Mucosa of stomach (tissue), 1 donor: ENCODE measurements around the gene MYO9B.

ENCODE experiments used
- H3K27me3 ChIP-seq: one replicate; pipeline ENCODE4 v1.7.0; 2013; ENCODE audit warnings: mild to moderate bottlenecking, low read length; ENCODE audit not compliant: control insufficient read depth, insufficient read depth
- H3K36me3 ChIP-seq: one replicate; pipeline ENCODE4 v1.7.0; 2013; ENCODE audit warnings: low read length; ENCODE audit not compliant: control insufficient read depth, insufficient read depth
- H3K4me1 ChIP-seq: one replicate; pipeline ENCODE4 v1.7.0; 2013; ENCODE audit warnings: mild to moderate bottlenecking, low read length; ENCODE audit not compliant: control insufficient read depth, insufficient read depth
- H3K4me3 ChIP-seq: one replicate; pipeline ENCODE4 v1.7.0; 2013; ENCODE audit warnings: low read length
- H3K9ac ChIP-seq: one replicate; pipeline ENCODE4 v1.7.0; 2013; ENCODE audit warnings: mild to moderate bottlenecking, low read length, moderate library complexity
- H3K9me3 ChIP-seq: one replicate; pipeline ENCODE4 v1.7.0; 2013; ENCODE audit warnings: mild to moderate bottlenecking, low read length, moderate library complexity; ENCODE audit not compliant: control insufficient read depth
- donor health status: Pancreatic carcinoma.

The MYO9B gene

GRCh38 chr19:17045907-17046502 is 29.6 kb upstream of the MYO9B start:
- no peak overlapping the region for H3K4me3 ChIP-seq
- no peaks in the 10 kb centered on the region for H3K27me3 ChIP-seq
- H3K36me3 ChIP-seq = no peaks in the 10 kb centered on the region
- no peaks in the 10 kb centered on the region for H3K9me3 ChIP-seq
- H3K9ac ChIP-seq = no peak overlapping the region
- peaks cover 21% of the 10 kb centered on the region for H3K4me1 ChIP-seq

- H3K36me3 ChIP-seq = peaks cover under 1% of the 10 kb centered on the region
- H3K4me3 ChIP-seq = no peak overlapping the region
- H3K4me1 ChIP-seq = peaks cover 12% of the 10 kb centered on the region
These were observed 26.6 kb upstream of the MYO9B start for GRCh38 chr19:17048885-17049453.

DNA sequence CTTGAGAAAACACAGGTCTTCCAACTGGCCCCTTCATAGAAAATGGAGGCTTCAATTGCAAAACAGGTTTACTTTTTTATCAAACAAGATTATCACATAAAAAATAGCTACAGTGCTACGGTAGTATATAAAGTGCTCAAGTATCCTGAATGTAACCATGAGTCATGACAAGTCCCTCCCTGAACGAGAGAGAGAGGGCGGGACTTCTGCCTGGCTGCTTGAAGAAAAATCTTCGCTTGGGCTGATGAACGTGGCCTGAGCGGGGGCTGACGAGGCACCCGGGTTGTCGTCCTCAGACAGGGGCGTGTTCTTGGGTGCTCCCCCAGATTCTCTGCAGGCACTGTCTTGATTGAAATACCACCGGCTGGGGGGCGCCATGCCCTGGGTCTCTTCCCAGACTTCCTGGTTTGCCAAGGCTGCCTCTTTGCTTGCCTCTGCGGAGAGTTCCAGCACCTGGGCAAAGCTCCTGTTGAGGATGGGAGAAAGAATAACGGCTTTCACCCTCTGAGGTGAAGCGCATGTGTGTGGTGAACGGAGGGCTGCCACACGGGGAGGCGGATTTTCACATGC is 25.8 kb upstream of the MYO9B start:
- Histone ChIP-seq H3K9ac (peak overlapping the region; percentile 37), H3K4me1 (peaks cover 12% of the 10 kb centered on the region), H3K36me3 (peaks cover 3% of the 10 kb centered on the region), H3K4me3 (no peak overlapping the region), H3K27me3 (no peaks in the 10 kb centered on the region), H3K9me3 (no peaks in the 10 kb centered on the region)

More at GRCh38 chr19:17048885-17049453, 26.6 kb upstream of the MYO9B start:
- Histone ChIP-seq H3K9ac (no peak overlapping the region), H3K27me3 (no peaks in the 10 kb centered on the region), H3K9me3 (no peaks in the 10 kb centered on the region)

GRCh38 chr19:17052439-17052838 is 23.1 kb upstream of the MYO9B start:
- Histone ChIP-seq H3K9me3 (no peaks in the 10 kb centered on the region), H3K4me1 (peaks cover 12% of the 10 kb centered on the region), H3K27me3 (no peaks in the 10 kb centered on the region), H3K9ac (no peak overlapping the region), H3K36me3 (peaks cover 3% of the 10 kb centered on the region), H3K4me3 (no peak overlapping the region)

DNA sequence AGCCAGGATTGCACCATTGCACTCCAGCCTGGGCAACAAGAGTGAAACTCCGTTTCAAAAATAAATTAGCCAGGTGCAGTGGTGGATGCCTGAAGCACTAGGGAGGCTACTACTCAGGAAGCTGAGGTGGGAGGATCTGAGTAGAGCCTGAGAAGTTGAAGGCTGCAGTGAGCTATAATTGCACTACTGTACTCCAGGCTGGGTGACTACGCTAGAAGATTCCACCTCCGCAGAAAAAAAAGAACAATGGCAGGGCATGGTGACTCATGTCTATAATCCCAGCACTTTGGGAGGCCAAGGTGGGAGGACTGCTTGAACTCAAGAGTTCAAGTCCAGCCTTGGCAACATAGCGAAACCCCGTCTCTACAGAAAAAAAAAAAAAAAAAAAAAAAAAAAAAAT is 20.8 kb upstream of the MYO9B start:
- peaks cover 3% of the 10 kb centered on the region for H3K36me3 ChIP-seq

GRCh38 chr19:17055636-17056035 is 19.9 kb upstream of the MYO9B start:
- H3K36me3 ChIP-seq = peaks cover 3% of the 10 kb centered on the region

More for the DNA sequence above, 20.8 kb upstream of the MYO9B start:
- Histone ChIP-seq H3K4me3 (no peak overlapping the region), H3K9me3 (no peaks in the 10 kb centered on the region), H3K27me3 (no peaks in the 10 kb centered on the region), H3K9ac (no peak overlapping the region), H3K4me1 (peaks cover 5% of the 10 kb centered on the region)

GRCh38 chr19:17058236-17058635 is 17.3 kb upstream of the MYO9B start:
- no peaks in the 10 kb centered on the region for H3K9me3 ChIP-seq
- H3K4me1 ChIP-seq = no peaks in the 10 kb centered on the region
- no peak overlapping the region for H3K4me3 ChIP-seq
- no peaks in the 10 kb centered on the region for H3K27me3 ChIP-seq
- H3K36me3 ChIP-seq = peaks cover 3% of the 10 kb centered on the region
- H3K9ac ChIP-seq = no peak overlapping the region

More at GRCh38 chr19:17055636-17056035, 19.9 kb upstream of the MYO9B start:
- Histone ChIP-seq H3K9me3 (no peaks in the 10 kb centered on the region), H3K4me1 (no peaks in the 10 kb centered on the region), H3K9ac (no peak overlapping the region), H3K4me3 (no peak overlapping the region), H3K27me3 (no peaks in the 10 kb centered on the region)

DNA sequence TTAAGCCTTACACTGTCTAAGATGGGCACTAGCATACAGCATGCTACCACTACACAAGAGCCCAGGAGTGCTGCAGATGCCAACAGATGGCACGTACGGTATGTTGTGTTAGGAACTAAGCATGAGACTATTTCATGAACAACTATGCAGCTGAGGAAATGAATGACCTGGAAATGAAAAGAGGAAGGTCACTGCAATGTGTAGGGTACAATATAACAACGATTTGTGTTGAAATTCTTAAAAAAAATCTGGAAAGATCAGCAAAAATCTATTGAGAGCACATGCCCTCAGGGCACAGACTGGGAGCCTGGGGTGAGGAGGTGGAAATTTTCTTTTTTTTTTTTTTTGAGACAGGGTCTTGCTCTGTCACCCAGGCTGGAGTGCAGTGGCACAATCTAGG is 14.8 kb upstream of the MYO9B start:
- Histone ChIP-seq H3K36me3 (no peaks in the 10 kb centered on the region), H3K9me3 (no peaks in the 10 kb centered on the region), H3K4me3 (no peak overlapping the region), H3K4me1 (no peaks in the 10 kb centered on the region), H3K27me3 (no peaks in the 10 kb centered on the region), H3K9ac (no peak overlapping the region)

DNA sequence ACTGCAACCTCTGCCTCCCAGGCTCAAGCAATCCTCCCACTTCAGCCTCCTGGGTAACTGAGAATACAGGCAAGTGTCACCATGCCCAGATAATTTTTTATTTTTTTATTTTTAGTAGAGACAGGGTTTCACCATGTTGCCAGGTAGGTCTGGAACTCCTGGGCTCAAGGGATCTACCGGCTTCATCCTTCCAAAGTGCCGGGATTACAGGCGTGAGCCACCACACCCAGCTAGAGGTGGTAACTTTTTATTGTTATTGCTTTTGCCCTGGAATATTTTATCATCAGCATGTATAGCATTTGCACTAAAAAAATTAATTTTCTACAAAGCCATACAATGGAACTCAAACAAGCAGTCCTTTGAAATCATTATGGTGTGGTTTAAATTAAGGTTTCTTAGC is 14.4 kb upstream of the MYO9B start:
- no peaks in the 10 kb centered on the region for H3K4me1 ChIP-seq
- no peaks in the 10 kb centered on the region for H3K9me3 ChIP-seq
- H3K4me3 ChIP-seq = no peak overlapping the region
- no peak overlapping the region for H3K9ac ChIP-seq
- no peaks in the 10 kb centered on the region for H3K27me3 ChIP-seq
- no peaks in the 10 kb centered on the region for H3K36me3 ChIP-seq

DNA sequence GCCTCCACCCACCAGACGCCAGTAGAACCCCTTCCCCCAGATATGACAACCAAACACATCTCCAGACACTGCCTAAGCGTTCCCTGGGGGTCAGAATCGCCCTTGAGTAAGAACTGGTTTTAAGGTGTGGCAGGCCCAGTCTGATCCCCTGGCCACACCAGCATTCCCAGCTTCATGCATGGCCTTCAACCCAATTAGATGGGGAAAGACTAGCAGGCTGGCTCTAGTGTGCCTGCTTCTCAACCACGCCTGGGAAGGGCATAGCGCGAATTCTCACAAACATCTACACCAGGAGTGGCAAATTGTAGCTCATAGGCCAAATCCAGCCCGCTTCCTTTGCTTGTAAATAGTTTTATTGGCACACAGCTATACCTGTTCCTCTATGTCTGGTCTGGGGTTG is 13.9 kb upstream of the MYO9B start:
- H3K4me1 ChIP-seq = no peaks in the 10 kb centered on the region
- no peak overlapping the region for H3K4me3 ChIP-seq
- H3K27me3 ChIP-seq = no peaks in the 10 kb centered on the region
- H3K9ac ChIP-seq = no peak overlapping the region
- no peaks in the 10 kb centered on the region for H3K9me3 ChIP-seq
- H3K36me3 ChIP-seq = no peaks in the 10 kb centered on the region

GRCh38 chr19:17063428-17063827 is 12.1 kb upstream of the MYO9B start:
- Histone ChIP-seq H3K27me3 (no peaks in the 10 kb centered on the region), H3K36me3 (no peaks in the 10 kb centered on the region), H3K4me3 (no peak overlapping the region), H3K9me3 (no peaks in the 10 kb centered on the region), H3K9ac (no peak overlapping the region), H3K4me1 (no peaks in the 10 kb centered on the region)

DNA sequence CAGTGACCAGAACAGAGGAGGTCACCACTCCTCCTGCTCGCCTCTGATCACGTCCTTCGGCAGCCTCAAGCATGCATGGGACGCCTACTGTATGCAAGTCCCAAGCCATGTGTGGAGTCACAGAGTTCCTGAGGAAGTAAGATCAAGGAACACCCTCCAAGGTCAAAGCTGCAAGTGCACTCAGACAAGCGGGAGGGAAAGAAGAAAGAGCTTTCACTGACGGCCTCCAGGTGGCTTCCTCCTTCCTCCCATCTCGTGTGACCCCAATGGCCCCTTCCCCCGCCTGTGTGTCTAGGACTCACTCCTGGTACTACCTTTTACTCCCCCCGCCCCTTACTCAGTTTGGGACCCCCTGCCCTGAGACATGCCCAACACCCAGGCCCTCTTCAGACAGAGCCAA is 6.4 kb upstream of the MYO9B start:
- H3K9me3 ChIP-seq = no peaks in the 10 kb centered on the region
- no peaks in the 10 kb centered on the region for H3K27me3 ChIP-seq
- no peak overlapping the region for H3K9ac ChIP-seq
- H3K4me3 ChIP-seq = no peak overlapping the region
- H3K4me1 ChIP-seq = peaks cover 3% of the 10 kb centered on the region
- no peaks in the 10 kb centered on the region for H3K36me3 ChIP-seq
